ENCODE results near the gene HDGFL1.

HDGFL1 gene

GRCh38 chr6:22569281-22570184 is at the start of gene HDGFL1:
TSS of gene HDGFL1 (plus strand) at chr6:22569566. CDS start at chr6:22569576, 10 bp downstream.
- no peaks in the 10 kb centered on the region for H3K27me3 Mint-ChIP-seq (ENCODE audit: low read depth, poor library complexity)
- H3K9me3 Mint-ChIP-seq = peaks cover 22% of the 10 kb centered on the region
- H3K36me3 Mint-ChIP-seq (ENCODE audit: low read depth) = no peaks in the 10 kb centered on the region
- no peak within 1 kb of the TSS for H3K4me3 Mint-ChIP-seq
- H3K4me1 Mint-ChIP-seq = no peaks in the 10 kb centered on the region
- H3K27ac Mint-ChIP-seq = no peak within 1 kb of the TSS
- no peak for TF ChIP-seq CTCF (IDR thresholded peaks at IDR 0.05)
- DNase-seq = no peak

GRCh38 chr6:22521035-22521434 is 48.3 kb upstream of the HDGFL1 start:
- H3K9me3 Mint-ChIP-seq = peaks cover 6% of the 10 kb centered on the region
- H3K27ac Mint-ChIP-seq = no peak overlapping the region
- DNase-seq = no peak
- no peak for TF ChIP-seq CTCF (IDR thresholded peaks at IDR 0.05)
- peaks cover 1% of the 10 kb centered on the region for H3K4me1 Mint-ChIP-seq
- H3K27me3 Mint-ChIP-seq (ENCODE audit: low read depth, poor library complexity) = no peaks in the 10 kb centered on the region
- no peak overlapping the region for H3K4me3 Mint-ChIP-seq
- no peaks in the 10 kb centered on the region for H3K36me3 Mint-ChIP-seq (ENCODE audit: low read depth)

- Mint-ChIP-seq H3K4me3 (no peak overlapping the region), H3K27ac (no peak overlapping the region), H3K9me3 (peaks cover 6% of the 10 kb centered on the region), H3K27me3 (ENCODE audit: low read depth, poor library complexity) (peaks cover 3% of the 10 kb centered on the region), H3K36me3 (ENCODE audit: low read depth) (no peaks in the 10 kb centered on the region), H3K4me1 (peaks cover 5% of the 10 kb centered on the region)
- no peak for DNase-seq
- no peak for TF ChIP-seq CTCF (IDR thresholded peaks at IDR 0.05)
These were observed 42.6 kb upstream of the HDGFL1 start for GRCh38 chr6:22526736-22527135.

GRCh38 chr6:22529866-22530265 is 39.5 kb upstream of the HDGFL1 start:
- H3K27me3 Mint-ChIP-seq (ENCODE audit: low read depth, poor library complexity) = peaks cover 3% of the 10 kb centered on the region
- H3K27ac Mint-ChIP-seq = no peak overlapping the region
- H3K4me3 Mint-ChIP-seq = no peak overlapping the region
- no peak for DNase-seq
- no peaks in the 10 kb centered on the region for H3K36me3 Mint-ChIP-seq (ENCODE audit: low read depth)
- TF ChIP-seq CTCF (IDR thresholded peaks at IDR 0.05) = no peak
- peaks cover 3% of the 10 kb centered on the region for H3K9me3 Mint-ChIP-seq
- H3K4me1 Mint-ChIP-seq = peaks cover 5% of the 10 kb centered on the region

- Mint-ChIP-seq H3K27me3 (ENCODE audit: low read depth, poor library complexity) (peaks cover 3% of the 10 kb centered on the region), H3K4me3 (no peak overlapping the region), H3K4me1 (peaks cover 5% of the 10 kb centered on the region), H3K27ac (no peak overlapping the region), H3K9me3 (peaks cover 9% of the 10 kb centered on the region), H3K36me3 (ENCODE audit: low read depth) (no peaks in the 10 kb centered on the region)
- DNase-seq = no peak
- TF ChIP-seq CTCF (IDR thresholded peaks at IDR 0.05) = no peak
These were observed 38.9 kb upstream of the HDGFL1 start for GRCh38 chr6:22530506-22530905.

- H3K36me3 Mint-ChIP-seq (ENCODE audit: low read depth) = no peaks in the 10 kb centered on the region
- TF ChIP-seq CTCF (IDR thresholded peaks at IDR 0.05) = no peak
- no peak overlapping the region for H3K4me3 Mint-ChIP-seq
- no peaks in the 10 kb centered on the region for H3K4me1 Mint-ChIP-seq
- no peak for DNase-seq
- no peaks in the 10 kb centered on the region for H3K27me3 Mint-ChIP-seq (ENCODE audit: low read depth, poor library complexity)
- no peak overlapping the region for H3K27ac Mint-ChIP-seq
- peaks cover 9% of the 10 kb centered on the region for H3K9me3 Mint-ChIP-seq
These were observed 33.2 kb upstream of the HDGFL1 start for GRCh38 chr6:22536122-22536521.
